Measurements from ENCODE around the gene IRF7. TPM values are rescaled to one million over a fixed set of nuclear protein-coding genes. Genes with fewer than 3 reads are reported as not detected.
A peak's percentile ranks its signal among the peaks of the same experiment; 100 is the strongest.

IRF7 gene
- total RNA-seq, 2 experiments from 2014 or later: 120 to 136 TPM

DNA sequence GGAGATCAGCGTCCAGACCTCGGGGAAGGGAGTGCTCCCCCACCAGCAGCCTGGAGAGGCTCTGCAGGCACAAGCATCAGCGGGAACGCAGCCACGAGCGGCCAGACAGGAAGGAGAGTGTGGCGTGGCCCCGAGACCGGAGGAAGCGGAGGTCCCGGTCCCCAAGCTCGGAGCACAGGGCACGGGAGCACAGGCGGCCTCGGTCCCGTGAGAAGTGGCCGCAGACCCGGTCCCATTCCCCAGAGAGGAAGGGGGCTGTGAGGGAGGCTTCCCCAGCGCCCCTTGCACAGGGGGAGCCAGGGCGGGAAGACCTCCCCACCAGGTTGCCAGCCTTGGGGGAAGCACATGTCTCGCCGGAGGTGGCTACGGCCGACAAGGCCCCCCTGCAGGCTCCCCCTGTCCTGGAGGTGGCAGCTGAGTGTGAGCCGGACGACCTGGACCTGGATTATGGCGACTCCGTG lies 6.9 kb downstream of the IRF7 start:
- no peak overlapping the region for H3K27ac Mint-ChIP-seq
- no peaks in the 10 kb centered on the region for H3K9me3 Mint-ChIP-seq (ENCODE audit: insufficient read depth)
- CTCF ChIA-PET: interaction anchor here (1.2 kb wide), 1 partner anchor 54 kb away, joined by 3 read pairs; no protein-coding TSS in a partner anchor
- no peaks in the 10 kb centered on the region for H3K27me3 Mint-ChIP-seq (ENCODE audit: low read depth)
- no peak overlapping the region for H3K4me3 Mint-ChIP-seq
- DNase-seq (no peak), ATAC-seq (no peak)
- peaks cover 50% of the 10 kb centered on the region for H3K36me3 Mint-ChIP-seq (ENCODE audit: low read depth)
- peaks cover 10% of the 10 kb centered on the region for H3K4me1 Mint-ChIP-seq (ENCODE audit: low read depth)
- POLR2A ChIA-PET: interaction anchor here (0.7 kb wide), 1 partner anchor 21 kb away, joined by 3 read pairs; no protein-coding TSS in a partner anchor

GRCh38 chr11:607971-608659 lies 7.6 kb downstream of the IRF7 start:
- ATAC-seq: no peak
- H3K4me1 Mint-ChIP-seq (ENCODE audit: low read depth): peaks cover 6% of the 10 kb centered on the region
- H3K27ac Mint-ChIP-seq: no peak overlapping the region
- H3K9me3 Mint-ChIP-seq (ENCODE audit: insufficient read depth): no peaks in the 10 kb centered on the region
- CTCF ChIA-PET: interaction anchor here (1.2 kb wide), 1 partner anchor 54 kb away, joined by 3 read pairs; no protein-coding TSS in a partner anchor
- POLR2A ChIA-PET: interaction anchor here (0.7 kb wide), 1 partner anchor 20 kb away, joined by 3 read pairs; no protein-coding TSS in a partner anchor
- no peaks in the 10 kb centered on the region for H3K27me3 Mint-ChIP-seq (ENCODE audit: low read depth)
- H3K4me3 Mint-ChIP-seq: no peak overlapping the region
- no peak for DNase-seq
- peaks cover 46% of the 10 kb centered on the region for H3K36me3 Mint-ChIP-seq (ENCODE audit: low read depth)

GRCh38 chr11:607020-607780 lies 8.6 kb downstream of the IRF7 start:
- Mint-ChIP-seq H3K9me3 (ENCODE audit: insufficient read depth) (no peaks in the 10 kb centered on the region), H3K27me3 (ENCODE audit: low read depth) (no peaks in the 10 kb centered on the region), H3K27ac (peak overlapping the region; percentile 72), H3K36me3 (ENCODE audit: low read depth) (peaks cover 44% of the 10 kb centered on the region), H3K4me1 (ENCODE audit: low read depth) (peaks cover 2% of the 10 kb centered on the region), H3K4me3 (no peak overlapping the region)
- no peak for DNase-seq
- CTCF ChIA-PET: no interaction called here
- POLR2A ChIA-PET: no interaction called here
- no peak for ATAC-seq

DNA sequence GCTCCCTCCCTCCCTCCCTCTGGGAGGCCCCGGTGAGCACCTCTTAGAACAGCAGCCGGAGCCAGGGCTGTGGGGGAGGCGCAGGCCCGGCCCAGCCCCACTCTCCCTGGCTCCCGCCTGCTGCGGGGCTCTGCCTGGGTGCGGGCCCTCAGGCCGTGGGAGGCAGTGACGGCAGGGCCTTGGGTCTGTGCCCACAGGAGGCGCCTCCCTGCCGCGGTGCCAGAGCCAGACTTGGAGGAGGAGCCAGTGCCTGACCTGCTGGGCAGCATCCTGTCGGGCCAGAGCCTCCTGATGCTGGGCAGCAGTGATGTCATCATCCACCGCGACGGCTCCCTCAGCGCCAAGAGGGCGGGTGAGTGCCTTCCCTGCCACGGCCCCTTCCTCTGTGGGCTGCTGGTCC lies 9.5 kb downstream of the IRF7 start:
- Mint-ChIP-seq H3K4me3 (no peak overlapping the region), H3K4me1 (ENCODE audit: low read depth) (no peaks in the 10 kb centered on the region), H3K27me3 (ENCODE audit: low read depth) (no peaks in the 10 kb centered on the region), H3K9me3 (ENCODE audit: insufficient read depth) (no peaks in the 10 kb centered on the region), H3K36me3 (ENCODE audit: low read depth) (peaks cover 46% of the 10 kb centered on the region), H3K27ac (no peak overlapping the region)
- no peak for DNase-seq
- POLR2A ChIA-PET: no interaction called here
- CTCF ChIA-PET: no interaction called here
- no peak for ATAC-seq

GRCh38 chr11:605286-606129 lies 10.2 kb downstream of the IRF7 start:
- CTCF ChIA-PET: interaction anchor here (1.2 kb wide), 1 partner anchor 18 kb away, joined by 3 read pairs; no protein-coding TSS in a partner anchor
- POLR2A ChIA-PET: no interaction called here
- Mint-ChIP-seq H3K9me3 (ENCODE audit: insufficient read depth) (no peaks in the 10 kb centered on the region), H3K36me3 (ENCODE audit: low read depth) (peaks cover 41% of the 10 kb centered on the region), H3K4me3 (no peak overlapping the region), H3K4me1 (ENCODE audit: low read depth) (no peaks in the 10 kb centered on the region), H3K27me3 (ENCODE audit: low read depth) (no peaks in the 10 kb centered on the region), H3K27ac (no peak overlapping the region)
- no peak for DNase-seq
- ATAC-seq: no peak

DNA sequence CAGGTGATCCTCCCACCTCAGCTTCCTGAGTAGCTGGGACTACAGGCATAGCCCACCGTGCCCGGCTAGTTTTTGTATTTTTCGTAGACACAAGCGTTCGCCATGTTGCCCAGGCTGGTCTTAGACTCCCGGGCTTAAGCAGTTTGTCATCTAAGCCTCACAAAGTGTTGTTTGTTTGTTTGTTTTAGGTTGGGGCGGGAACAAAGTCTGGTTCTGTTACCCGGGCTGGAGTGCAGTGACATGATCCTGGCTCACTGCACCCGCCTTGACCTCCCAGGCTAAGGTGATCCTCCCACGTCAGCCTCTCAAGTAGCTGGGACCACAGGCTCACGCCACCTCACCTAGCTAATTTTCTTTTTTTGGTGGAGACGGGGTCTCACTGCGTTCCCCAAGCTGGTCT lies 12.6 kb downstream of the IRF7 start:
- Mint-ChIP-seq H3K27me3 (ENCODE audit: low read depth) (no peaks in the 10 kb centered on the region), H3K27ac (no peak overlapping the region), H3K36me3 (ENCODE audit: low read depth) (peaks cover 48% of the 10 kb centered on the region), H3K9me3 (ENCODE audit: insufficient read depth) (no peaks in the 10 kb centered on the region), H3K4me1 (ENCODE audit: low read depth) (no peaks in the 10 kb centered on the region), H3K4me3 (no peak overlapping the region)
- ATAC-seq (no peak), DNase-seq (no peak)
- ChIA-PET POLR2A (no interaction called here), CTCF (no interaction called here)

GRCh38 chr11:601573-602245 lies 14.0 kb downstream of the IRF7 start:
- peaks cover 46% of the 10 kb centered on the region for H3K36me3 Mint-ChIP-seq (ENCODE audit: low read depth)
- CTCF ChIA-PET: interaction anchor here (0.8 kb wide), 1 partner anchor 47 kb away, joined by 4 read pairs; no protein-coding TSS in a partner anchor
- peaks cover 6% of the 10 kb centered on the region for H3K4me1 Mint-ChIP-seq (ENCODE audit: low read depth)
- no peak for ATAC-seq
- H3K9me3 Mint-ChIP-seq (ENCODE audit: insufficient read depth): no peaks in the 10 kb centered on the region
- POLR2A ChIA-PET: no interaction called here
- H3K27me3 Mint-ChIP-seq (ENCODE audit: low read depth): no peaks in the 10 kb centered on the region
- no peak overlapping the region for H3K27ac Mint-ChIP-seq
- no peak overlapping the region for H3K4me3 Mint-ChIP-seq
- no peak for DNase-seq

- Mint-ChIP-seq H3K9me3 (ENCODE audit: insufficient read depth) (no peaks in the 10 kb centered on the region), H3K36me3 (ENCODE audit: low read depth) (peaks cover 61% of the 10 kb centered on the region), H3K4me1 (ENCODE audit: low read depth) (peaks cover 26% of the 10 kb centered on the region), H3K4me3 (no peak overlapping the region), H3K27ac (no peak overlapping the region), H3K27me3 (ENCODE audit: low read depth) (no peaks in the 10 kb centered on the region)
- ATAC-seq (no peak), DNase-seq (no peak)
- CTCF ChIA-PET: no interaction called here
- POLR2A ChIA-PET: no interaction called here
Observed at GRCh38 chr11:598005-598680, 17.6 kb downstream of the IRF7 start.

GRCh38 chr11:597166-597725 lies 18.5 kb downstream of the IRF7 start:
- Mint-ChIP-seq H3K4me3 (no peak overlapping the region), H3K36me3 (ENCODE audit: low read depth) (peaks cover 68% of the 10 kb centered on the region), H3K9me3 (ENCODE audit: insufficient read depth) (no peaks in the 10 kb centered on the region), H3K27ac (peak overlapping the region; percentile 57), H3K4me1 (ENCODE audit: low read depth) (peaks cover 26% of the 10 kb centered on the region), H3K27me3 (ENCODE audit: low read depth) (no peaks in the 10 kb centered on the region)
- peak; percentile 25 for ATAC-seq
- POLR2A ChIA-PET: no interaction called here
- CTCF ChIA-PET: no interaction called here
- no peak for DNase-seq

DNA sequence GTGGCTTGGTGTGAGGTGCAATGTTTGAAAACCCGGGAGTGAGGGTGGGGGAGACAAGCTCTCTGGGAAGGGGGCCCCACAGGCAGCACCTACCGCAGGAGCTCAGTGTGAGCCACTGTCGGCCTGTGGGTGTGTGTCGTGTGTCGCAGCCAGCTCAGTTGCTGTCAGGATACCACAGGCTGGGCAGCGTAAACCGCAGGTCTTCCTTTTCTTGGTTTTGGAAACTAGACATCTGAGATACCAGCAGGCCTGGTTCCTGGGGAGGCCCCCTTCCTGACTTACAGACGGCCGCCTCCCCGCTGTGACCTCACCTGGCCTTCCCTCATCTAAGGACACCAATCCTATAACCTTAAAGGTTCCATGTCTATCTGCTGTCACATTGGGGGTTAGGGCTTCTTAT lies 19.4 kb downstream of the IRF7 start:
- POLR2A ChIA-PET: interaction anchor here (1.0 kb wide), 1 partner anchor 16 kb away, joined by 3 read pairs; no protein-coding TSS in a partner anchor
- H3K4me1 Mint-ChIP-seq (ENCODE audit: low read depth): peaks cover 26% of the 10 kb centered on the region
- peaks cover 66% of the 10 kb centered on the region for H3K36me3 Mint-ChIP-seq (ENCODE audit: low read depth)
- CTCF ChIA-PET: no interaction called here
- H3K27me3 Mint-ChIP-seq (ENCODE audit: low read depth): no peaks in the 10 kb centered on the region
- peak; percentile 33 for ATAC-seq
- DNase-seq: peak; percentile 49
- no peaks in the 10 kb centered on the region for H3K9me3 Mint-ChIP-seq (ENCODE audit: insufficient read depth)
- H3K4me3 Mint-ChIP-seq: peak overlapping the region; percentile 18
- peak overlapping the region; percentile 68 for H3K27ac Mint-ChIP-seq

DNA sequence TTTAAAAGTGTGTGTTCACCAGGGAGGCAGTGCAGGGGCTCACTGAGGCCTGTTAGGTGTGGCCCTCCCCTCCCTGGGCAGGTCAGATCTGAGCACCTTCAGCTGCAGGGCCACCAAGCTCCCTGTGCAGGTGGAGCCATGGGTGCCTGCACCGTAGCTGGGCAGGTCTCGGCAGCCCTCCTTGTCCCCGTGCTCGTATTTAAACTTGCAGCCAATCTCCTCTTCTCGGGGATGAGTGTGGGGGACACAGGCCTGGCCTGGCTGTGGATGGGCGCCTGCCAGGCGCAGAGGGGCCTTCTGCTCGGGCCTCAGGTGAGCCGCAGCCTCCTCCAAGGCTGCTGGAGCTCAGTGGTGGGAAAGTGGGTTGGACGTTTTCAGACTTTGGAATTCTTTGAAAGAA lies 20.4 kb downstream of the IRF7 start:
- POLR2A ChIA-PET: no interaction called here
- H3K27ac Mint-ChIP-seq: peak overlapping the region; percentile 34
- H3K4me3 Mint-ChIP-seq: no peak overlapping the region
- H3K9me3 Mint-ChIP-seq (ENCODE audit: insufficient read depth): no peaks in the 10 kb centered on the region
- H3K36me3 Mint-ChIP-seq (ENCODE audit: low read depth): peaks cover 72% of the 10 kb centered on the region
- no peaks in the 10 kb centered on the region for H3K27me3 Mint-ChIP-seq (ENCODE audit: low read depth)
- H3K4me1 Mint-ChIP-seq (ENCODE audit: low read depth): peaks cover 26% of the 10 kb centered on the region
- CTCF ChIA-PET: no interaction called here
- ATAC-seq (no peak), DNase-seq (no peak)
